Fibroblast of skin of left biceps (primary cell): ENCODE results near the gene RXRG.

Experiments
- DNase-seq, 2 experiments: peaks; one replicate each; pipeline ENCODE4 v3.0.0-alpha.2; 2013; ENCODE audit warnings: low read depth in 2 of 2

The RXRG gene

DNA sequence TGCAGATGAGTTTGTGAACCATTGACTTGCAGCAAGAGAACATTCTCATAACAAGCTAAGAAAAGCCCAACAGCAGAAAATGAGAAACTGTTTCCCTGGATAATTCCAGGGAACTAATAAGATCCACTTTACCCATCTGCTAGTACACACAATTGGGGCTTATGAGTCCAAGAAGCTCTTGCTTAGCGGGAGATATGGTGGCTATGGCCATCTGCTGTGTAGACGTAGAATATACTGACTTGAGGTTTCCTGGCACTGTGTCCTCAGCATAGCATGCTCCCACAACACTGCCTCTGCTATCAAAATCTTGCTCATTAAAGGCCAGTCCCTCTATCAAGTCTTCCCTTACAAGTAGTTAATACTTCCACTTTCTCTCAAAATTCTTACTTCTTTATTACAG, 6.8 kb upstream of the RXRG start:
- no peak for DNase-seq

DNA sequence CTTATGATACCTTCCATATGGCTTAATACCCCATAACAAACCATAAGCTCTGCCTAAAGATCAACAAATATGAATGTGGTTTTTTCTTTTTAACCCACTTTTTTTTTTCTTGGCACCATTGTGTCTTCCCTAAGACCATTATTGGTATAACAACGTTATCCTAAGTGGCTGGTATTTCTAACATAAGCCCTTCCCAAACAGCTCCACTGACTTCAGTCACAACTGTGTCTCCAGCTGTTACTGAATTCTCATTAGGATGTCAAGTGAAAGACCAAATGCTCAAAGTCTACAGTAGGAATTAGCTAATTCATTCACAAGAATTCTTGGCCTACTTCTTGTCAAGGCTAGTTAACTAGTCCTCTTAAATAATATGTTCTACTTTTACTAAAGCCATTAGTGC, 4.2 kb upstream of the RXRG start:
- no peak for DNase-seq

DNA sequence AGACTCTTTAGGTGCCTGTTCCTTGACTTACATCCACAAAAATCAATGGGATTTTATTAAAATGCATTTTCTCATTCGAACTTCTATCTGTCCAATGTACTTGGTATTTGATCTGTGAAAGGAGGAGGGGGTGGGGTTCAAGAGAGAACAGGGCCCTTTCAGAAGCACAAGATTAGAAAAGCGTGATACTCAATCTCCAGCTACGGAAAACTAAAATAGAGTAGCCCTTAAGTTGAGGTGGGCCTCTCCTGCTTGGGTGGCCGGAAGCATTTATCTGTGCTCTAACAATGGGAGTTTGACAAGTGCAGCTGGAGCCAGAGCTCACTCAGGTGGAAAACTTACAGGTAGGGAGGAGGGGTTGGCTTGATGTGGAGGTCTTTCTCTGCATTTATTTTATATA, 462 bp upstream of the RXRG start:
- DNase-seq, result no peak

DNA sequence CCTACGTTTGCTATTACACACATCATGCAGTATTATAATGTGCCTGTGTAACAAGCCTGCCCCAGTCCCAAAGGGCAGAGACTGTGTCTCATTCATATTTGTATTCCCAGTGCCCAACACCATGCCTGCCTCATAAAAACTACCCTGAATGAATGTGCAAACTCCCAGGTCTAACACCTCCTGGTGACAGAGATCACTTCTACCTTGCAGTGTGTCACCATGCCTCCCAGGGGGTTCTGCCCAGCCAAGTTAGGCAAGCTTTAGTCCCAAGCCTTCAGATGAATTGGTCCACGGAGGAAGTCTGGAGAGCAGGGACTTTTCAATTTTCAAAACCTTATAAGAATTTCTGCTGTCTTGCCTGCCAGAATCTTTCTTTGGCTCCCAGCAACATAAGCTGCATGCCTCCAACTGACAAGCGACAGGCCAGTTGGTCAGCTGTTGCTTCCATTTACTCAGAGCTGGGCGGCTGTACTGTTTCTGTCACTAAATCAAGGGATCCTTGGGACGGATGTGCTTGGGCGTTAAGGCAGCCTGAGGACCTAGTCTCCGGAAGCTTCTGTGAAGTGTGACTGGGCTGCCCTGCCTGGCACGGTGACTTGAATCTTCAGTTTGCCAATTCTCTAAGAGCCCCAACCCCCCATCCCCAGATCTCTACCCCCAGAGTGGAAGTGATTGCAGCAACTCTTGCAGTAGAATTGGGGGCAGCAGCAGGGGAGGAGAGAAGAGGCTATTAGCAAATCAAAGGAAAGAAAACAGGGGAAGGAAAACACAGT, 1.2 kb downstream of the RXRG start:
- no peak for DNase-seq

DNA sequence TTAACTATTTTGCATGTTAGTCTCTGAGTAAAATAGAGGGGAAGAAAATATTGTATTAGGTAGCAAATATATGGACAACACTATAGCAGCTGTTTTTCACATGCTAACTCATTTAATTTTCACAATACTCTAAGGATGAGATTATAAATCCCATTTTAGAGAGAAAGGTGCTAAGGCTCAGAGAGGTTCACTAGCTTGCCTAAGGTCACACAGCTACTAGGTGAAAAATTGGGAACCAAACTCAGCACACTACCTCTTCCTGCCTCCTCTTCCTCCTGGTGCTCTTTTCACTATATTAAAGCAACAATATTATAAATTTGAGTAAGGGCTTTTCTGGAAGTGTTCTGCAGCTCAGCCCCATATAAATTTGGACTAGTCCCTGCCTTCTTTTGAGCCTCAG, 2.3 kb downstream of the RXRG start:
- no peak for DNase-seq

DNA sequence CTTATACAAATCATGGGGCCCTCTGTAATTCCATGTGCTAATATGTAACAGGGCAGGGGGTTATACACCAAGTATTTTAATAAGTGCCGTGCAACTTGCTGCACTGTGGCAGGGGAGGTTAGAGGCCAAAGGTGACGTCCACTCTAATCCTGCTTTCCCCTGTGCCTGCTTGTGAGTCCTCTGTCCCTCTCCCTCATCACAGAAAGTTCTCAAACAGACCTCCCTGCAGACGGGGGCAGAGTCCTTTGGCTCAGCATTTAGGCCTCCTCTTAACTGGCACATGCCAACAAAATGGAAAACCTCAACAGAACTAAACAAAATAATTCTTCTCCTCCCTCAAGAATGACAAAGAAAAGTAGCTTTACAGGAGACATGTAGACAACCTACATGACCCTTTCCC, 2.9 kb downstream of the RXRG start:
- no peak for DNase-seq

DNA sequence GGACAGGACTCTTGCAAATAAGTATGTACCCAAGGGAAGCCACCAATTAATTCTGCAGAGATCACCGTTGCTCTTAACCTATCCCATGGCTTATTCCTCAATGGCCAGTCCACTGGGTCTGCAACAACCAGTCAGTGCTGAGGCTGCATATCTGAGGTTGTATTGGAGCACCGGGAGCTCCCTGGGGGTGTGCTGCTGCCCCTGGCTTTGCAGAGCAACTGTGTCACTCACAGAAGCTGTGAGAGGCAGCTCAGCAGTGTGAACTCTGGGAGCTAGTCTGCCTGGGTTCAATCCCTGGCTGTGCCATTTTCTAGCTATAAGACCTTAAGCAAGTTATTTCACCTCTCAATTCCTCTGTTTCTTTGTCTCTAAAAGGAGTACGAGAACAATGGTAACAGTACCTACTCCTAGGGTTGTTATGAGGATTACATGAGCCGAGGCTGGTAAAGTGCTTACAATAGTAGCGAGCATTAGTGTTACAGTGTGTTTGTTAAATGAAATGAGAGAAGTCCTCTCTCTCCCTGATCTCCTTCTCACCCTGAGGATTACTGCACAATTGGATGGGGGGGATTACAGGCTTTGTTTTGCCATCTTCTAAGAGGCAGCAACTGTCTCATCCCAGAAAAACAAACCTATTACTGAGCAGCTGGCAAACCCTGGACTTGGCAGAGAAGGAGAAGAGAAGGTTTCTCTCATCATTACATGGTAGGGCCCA, 3.6 kb downstream of the RXRG start:
- DNase-seq, result no peak

DNA sequence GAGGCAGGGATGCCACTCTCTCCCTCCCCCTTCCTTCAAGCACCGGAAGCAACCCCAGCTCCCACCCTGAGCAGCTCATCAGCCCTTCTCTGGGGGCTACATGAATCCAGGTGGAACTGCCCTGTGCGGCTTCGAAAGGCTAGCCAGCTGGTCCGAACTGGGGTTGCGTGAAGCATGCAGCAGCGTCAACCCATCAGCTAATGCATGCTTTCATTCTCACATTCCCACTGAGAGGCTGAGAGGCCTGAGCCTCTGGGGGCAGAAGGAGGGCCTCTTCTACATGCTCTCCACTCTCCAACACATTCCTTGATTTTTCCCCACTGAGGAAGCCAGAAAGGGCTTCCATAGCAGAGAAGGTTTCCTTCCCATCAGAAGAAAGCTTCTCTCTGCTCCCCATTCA, 5.6 kb downstream of the RXRG start:
- DNase-seq, result no peak

DNA sequence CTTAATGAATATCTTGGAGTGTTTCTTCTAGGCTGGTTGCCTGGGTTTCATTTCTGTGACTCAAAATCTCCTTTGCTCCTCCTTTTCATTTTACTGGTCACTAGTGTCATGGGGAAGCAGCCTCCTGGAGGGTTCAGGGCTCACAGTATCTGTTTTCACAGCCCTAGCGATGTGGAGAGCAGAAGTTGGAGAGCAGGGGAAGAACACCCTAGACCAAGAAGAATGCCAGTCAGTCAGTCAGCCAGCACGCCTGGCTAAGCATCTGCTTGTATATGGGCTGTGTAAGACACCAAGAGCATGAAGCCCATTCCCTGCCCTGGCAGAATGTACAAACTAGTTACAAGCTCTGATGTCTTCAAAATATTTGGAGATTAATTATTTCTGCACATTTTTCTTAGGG, 7.9 kb downstream of the RXRG start:
- DNase-seq, result no peak

DNA sequence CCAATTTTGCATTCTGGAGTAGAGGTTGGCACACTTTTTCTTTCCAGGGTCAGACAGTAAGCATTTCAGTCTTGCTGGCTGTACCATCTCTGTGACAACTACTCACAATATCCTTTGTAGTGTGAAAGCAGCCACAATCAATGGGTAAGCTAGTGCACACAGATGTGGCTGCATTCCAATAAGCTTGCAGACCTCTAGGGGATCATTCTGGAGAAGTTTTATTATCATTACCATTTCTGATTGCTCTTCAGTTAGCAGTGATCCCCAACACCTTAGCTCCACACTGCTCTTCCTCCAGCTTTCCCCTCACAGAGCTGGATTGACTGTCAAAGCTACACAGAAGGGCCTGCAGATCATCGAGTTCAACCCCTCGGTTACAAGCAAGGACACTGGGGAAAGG, 9.1 kb downstream of the RXRG start:
- no peak for DNase-seq

DNA sequence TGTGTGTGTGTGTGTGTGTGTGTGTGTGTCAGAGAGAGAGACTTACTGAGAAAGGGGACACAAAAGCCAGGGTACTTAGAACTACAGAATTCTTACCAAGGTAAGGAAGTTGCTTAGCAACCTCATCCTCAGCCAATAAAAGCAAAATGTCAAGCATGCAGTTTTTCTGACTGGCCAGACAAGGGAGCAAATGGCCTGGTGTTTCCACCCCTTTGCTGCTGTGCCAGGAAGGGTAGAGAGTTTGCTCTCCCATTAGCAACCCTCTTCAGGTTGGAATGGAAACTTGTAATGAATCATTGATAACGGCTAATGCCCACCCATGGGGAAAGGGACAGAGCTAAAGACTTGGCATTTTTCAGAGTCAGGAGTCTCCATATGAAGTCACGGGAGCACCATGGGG, 10.6 kb downstream of the RXRG start:
- DNase-seq, result no peak

DNA sequence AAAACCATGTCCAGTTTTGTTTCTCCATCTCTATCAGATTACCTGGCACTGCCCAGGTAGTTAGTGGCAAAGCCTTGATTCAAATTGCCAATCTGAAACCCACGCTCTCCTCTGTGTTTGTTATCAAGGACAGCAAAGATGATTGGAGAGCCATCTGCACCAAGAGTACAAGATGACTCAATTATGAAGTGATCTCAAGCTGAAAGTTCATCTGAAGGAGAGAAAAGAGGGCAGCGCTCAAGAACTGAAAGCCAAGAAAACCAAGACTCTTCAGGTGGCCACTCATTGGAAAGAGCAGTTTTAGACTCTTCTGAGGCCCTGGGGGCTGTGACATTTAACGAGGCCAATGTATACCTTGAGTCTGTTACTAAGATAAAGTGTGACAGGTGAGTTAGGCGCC, 13.8 kb downstream of the RXRG start:
- DNase-seq, result no peak

DNA sequence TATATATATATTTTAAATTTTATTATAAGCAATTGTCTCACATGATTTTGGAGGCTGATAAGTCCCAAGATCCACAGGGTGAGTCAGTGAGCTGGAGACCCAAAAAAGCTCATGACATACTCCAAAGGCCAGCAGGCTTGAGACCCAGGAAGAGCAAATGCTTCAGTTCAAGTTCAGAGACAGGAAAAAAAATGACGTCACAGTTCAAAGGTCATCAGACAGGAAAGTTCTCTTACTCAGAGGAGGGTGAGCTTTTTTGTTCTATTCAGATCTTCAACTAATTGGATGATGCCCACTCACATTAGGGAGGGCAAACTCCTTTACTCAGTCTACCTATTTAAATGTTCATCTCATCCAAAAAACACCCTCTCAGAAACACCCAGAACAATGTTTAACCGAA, 18.2 kb downstream of the RXRG start:
- no peak for DNase-seq

DNA sequence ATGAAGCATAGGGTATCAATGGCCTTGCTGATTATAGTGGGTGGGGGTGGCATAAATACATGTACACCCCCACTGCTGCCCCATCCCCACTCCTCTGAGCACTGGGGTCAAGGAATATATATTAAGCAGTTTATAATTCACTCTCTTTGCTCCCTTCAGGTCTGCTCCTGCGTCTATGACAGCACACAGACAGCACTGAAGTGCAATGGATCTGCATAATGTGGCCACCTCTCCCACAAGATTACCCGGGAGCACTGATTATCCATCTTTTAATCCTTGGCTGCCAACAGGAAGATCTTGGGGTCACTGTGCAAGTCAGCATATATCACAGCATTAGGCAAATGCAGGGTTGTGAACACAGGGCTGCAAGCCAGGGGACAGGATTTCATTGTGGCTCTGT, 19.3 kb downstream of the RXRG start:
- DNase-seq, result no peak

DNA sequence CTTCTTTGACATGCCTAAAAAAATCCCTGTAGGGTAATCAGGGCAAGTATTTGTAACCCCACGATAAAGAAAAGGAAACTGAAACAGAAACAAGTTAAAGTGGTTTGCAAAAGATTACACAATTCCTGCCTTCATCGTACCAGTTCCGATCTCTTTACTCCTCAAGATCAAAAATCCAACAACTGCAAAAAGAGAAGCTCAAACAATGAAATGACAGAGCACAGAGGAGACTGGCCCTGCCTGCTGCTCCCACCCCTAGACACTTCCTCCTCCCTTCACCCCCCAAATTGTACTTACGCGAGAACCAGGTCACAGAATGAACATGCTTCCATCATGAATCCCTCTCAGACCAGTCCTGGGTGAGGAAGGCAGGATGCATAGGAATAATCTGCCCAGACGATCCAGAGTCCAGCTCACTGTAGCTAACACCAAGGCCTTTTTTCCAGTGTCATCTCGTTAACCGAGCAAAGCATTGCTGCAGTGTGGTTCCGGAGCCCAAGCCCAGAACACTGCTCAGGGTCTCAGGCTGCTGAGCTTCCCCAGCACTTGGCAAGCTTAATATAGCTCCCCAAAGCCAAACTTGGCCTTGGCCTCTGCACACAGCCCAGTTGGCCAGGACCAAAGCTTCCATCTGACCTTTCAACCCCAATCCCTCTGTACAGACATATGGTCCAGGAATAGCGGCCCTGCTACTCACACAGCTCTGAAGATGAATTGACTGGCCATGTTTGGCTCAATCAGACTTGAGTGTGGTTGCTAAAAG, 20.3 kb downstream of the RXRG start:
- DNase-seq, result no peak

DNA sequence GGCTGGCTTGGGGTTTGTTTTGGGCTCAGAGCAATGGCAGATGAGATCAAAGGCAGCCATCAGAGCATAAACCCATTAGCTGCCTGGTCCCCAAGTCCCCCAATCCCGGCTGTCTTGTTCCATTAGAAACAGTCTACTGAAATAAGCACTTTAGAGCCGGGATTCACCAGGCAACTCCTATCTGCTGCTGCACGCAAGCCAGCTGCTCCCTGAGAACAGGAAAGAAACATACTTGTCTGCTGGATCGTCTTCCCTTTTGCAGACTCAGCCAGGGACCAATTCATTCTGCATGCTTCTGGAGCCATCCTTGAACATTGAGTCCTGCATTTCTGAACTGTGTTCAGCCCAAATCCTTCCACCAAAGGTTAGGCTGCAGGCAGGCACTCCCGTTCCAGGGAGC, 21.8 kb downstream of the RXRG start:
- no peak for DNase-seq

DNA sequence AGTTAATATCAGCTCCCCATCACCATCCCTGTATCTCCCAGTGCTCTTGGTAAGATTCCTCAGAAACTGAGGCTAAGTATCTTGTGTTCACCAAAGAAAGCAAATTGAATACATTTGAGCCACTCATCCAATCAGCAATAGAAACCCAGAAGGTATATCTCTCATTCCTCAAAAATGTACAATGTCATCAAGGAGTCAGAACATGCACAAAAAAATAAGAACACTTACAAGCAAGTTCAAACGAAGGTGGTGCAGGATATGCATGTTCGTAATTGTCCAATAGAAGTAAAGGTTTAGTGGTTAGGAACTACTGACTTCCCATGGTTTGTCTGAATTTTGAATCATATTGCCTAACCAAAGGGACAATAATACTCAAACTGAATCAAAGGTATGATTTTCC, 24.3 kb downstream of the RXRG start:
- no peak for DNase-seq

DNA sequence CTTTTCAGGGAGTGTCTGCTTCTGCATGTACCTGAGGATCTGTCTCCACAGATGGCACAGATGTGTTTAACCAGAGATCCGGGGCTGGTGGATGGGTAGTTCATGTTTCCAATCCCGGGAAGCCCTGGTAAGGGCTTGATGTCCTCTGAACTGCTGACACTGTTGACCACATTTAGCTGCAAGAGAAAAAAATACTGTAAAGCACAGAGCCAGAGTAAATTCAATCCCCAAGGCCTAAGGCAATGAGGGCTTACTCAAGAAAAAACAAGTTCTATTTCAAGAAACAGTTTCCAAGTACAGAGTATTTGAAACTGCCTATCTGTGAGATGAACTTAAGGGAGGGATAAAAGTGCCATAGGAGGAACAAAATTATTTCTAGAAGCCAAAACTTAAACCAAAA, 25.1 kb downstream of the RXRG start:
- no peak for DNase-seq

DNA sequence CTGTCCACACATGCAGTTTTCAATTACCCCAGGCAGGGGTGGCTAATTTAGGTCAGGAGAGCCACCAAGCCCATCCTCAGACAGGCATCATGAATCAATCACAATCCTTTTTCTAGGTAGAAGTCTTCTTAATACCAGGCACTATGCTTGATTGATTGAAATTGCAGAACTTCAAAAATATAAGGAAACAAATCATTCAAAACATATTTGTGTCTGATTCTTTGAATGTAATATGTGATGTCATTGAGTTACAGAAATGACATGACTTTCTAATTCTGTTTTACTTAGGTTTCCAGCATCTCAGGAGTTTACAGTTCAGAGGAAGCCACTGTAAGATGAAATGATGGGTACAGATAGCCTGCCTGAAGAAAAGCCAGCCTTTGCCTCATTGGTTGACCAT, 26.7 kb downstream of the RXRG start:
- DNase-seq, result no peak

DNA sequence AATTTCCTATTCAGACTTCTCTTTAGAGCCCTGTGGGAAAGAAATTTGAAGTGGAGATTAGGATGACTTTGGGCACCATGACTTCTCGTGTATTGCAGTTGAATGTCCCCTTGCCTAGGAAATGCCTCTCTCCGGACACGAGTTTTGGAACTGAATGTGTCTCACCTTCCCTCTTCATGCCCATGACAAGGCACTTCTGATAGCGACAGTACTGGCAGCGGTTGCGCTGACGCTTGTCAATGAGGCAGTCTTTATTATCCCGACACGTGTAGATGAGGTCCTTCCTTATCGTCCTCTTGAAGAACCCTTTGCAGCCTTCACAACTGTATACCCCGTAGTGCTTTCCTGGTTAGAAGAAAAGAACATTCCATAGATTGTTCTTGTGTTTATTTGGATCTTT, 28.1 kb downstream of the RXRG start:
- no peak for DNase-seq

DNA sequence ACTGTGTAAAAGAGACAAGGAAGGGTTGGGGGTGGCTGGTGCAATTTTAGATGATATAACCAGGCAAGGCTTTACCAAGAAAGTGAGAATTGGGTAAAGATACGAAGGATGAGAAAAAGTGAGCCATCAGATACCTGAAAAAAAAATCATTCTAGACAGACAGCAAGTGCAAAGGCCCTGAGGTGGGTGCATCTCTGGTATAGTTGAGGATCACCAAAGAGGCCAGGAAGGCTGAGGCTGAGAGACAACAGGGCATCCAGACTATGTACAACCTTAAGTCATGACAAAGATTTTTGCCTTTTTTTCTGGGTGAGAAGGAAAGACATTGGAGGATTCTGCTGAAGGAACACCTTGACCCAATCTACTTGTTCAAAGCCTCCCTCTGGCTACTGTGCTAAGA, 29.9 kb downstream of the RXRG start:
- DNase-seq, result no peak

DNA sequence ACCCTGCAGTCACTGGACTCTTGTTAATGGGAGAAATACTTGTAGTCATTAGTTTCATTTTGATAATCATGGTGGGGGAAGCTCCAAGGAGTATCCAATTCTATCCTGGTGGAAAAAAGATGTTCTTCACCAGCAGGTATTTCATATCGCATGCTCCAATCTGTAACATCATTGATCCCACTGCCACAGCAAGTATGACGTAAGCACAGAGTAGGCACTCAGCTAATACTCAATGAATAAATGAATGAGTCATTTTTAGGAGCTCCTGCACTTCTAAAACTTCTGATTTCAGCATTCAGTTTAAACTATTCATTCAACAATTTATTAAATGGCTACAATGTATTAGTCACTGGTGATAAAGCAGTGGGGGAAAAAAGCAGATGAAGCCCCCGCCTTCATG, 30.3 kb downstream of the RXRG start:
- DNase-seq, result no peak

DNA sequence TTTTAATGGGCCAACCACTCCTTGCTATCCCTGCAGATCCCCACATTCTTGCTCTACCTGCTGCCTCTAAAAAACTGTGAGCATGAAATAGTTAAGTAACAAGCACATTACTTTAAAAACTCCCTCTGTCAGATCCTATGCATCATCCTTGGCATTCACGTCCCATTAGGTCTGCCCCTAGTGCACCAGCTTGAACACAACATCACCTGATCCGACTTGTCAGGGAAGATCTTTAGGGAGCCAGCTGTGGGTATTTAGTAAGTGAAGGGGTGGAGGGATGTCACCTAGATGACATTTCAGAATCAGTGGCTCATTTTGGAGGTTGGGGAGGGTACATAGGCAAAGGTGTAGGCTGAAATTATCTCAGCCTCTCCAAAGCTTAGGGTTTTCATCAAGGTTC, 33.5 kb downstream of the RXRG start:
- DNase-seq, result no peak
